Stimulated activated CD4-positive, alpha-beta T cell treated with anti-CD3 and anti-CD28 coated beads, Interleukin-2, amount 100 ng/mL, for 48 hours (primary cell): ENCODE data around the gene ABCA4.
"Not testable (repeated sequence)": the region's sequence is repeated elsewhere in the genome, so short reads cannot be mapped to it uniquely, and the experiment has no call there.

Experiments
- DNase-seq, 2 donors: peaks; one replicate each; pipeline ENCODE4 v3.0.0-alpha.2; 2020

ABCA4 gene

GRCh38 chr1:94120991-94121390 lies at the start of gene ABCA4:
TSS of gene ABCA4 (minus strand) at chr1:94121148. CDS start at chr1:94121045, 103 bp downstream.
- DNase-seq, result no peak

- no peak for DNase-seq
These were observed 48.2 kb upstream of the ABCA4 start for GRCh38 chr1:94169126-94169525.

- no peak for DNase-seq
These were observed 44.9 kb upstream of the ABCA4 start for GRCh38 chr1:94165843-94166242.

- DNase-seq, result not testable (repeated sequence)
These were observed 43.9 kb upstream of the ABCA4 start for GRCh38 chr1:94164885-94165284.

- DNase-seq, result not testable (repeated sequence)
These were observed 43.2 kb upstream of the ABCA4 start for GRCh38 chr1:94164121-94164520.

- not testable (repeated sequence) for DNase-seq
These were observed 42.3 kb upstream of the ABCA4 start for GRCh38 chr1:94163249-94163648.

GRCh38 chr1:94160811-94161210 lies 39.9 kb upstream of the ABCA4 start:
- no peak for DNase-seq

GRCh38 chr1:94156096-94156625 lies 35.2 kb upstream of the ABCA4 start:
- no peak for DNase-seq

GRCh38 chr1:94154989-94155388 lies 34.0 kb upstream of the ABCA4 start:
- no peak for DNase-seq

- no peak for DNase-seq
These were observed 32.2 kb upstream of the ABCA4 start for GRCh38 chr1:94153133-94153532.

- DNase-seq, result not testable (repeated sequence)
These were observed 28.2 kb upstream of the ABCA4 start for GRCh38 chr1:94149166-94149565.

- DNase-seq, result no peak
These were observed 25.3 kb upstream of the ABCA4 start for GRCh38 chr1:94146273-94146672.

GRCh38 chr1:94144836-94145235 lies 23.9 kb upstream of the ABCA4 start:
- no peak for DNase-seq

GRCh38 chr1:94143809-94144176 lies 22.8 kb upstream of the ABCA4 start:
- DNase-seq, result no peak

- no peak for DNase-seq
These were observed 22.3 kb upstream of the ABCA4 start for GRCh38 chr1:94143173-94143808.

- DNase-seq, result no peak
These were observed 21.6 kb upstream of the ABCA4 start for GRCh38 chr1:94142583-94142982.

GRCh38 chr1:94142022-94142421 lies 21.1 kb upstream of the ABCA4 start:
- DNase-seq, result no peak

- no peak for DNase-seq
These were observed 11.2 kb upstream of the ABCA4 start for GRCh38 chr1:94132111-94132510.

- DNase-seq, result no peak
These were observed 10.1 kb upstream of the ABCA4 start for GRCh38 chr1:94130851-94131595.

GRCh38 chr1:94126651-94127050 lies 5.7 kb upstream of the ABCA4 start:
- no peak for DNase-seq

GRCh38 chr1:94125551-94126514 lies 4.9 kb upstream of the ABCA4 start:
- no peak for DNase-seq

GRCh38 chr1:94124538-94124937 lies 3.6 kb upstream of the ABCA4 start:
- no peak for DNase-seq
